K562 (cell line): Measurements from ENCODE around the gene NLRP10. TPM values are rescaled to one million over a fixed set of nuclear protein-coding genes. Genes with fewer than 3 reads are reported as not detected.

Experiments used
- EP300 ChIP-seq: IDR thresholded peaks from 2 replicates; pipeline ENCODE4 v1.6.1; 2012; ENCODE audit warnings: low read length, improper control_type of control experiment
- GTF2B ChIP-seq: IDR thresholded peaks from 2 replicates; pipeline ENCODE4 v1.6.1; 2011; ENCODE audit not compliant: insufficient read length; ENCODE audit errors: extremely low read depth
- IFI16 ChIP-seq: fragments of 250-450 bp; sonication (Bioruptor Pico); IDR thresholded peaks from 2 replicates; pipeline ENCODE4 v2.1.2; 2022; ENCODE audit warnings: mild to moderate bottlenecking, inconsistent platforms
- MAFF ChIP-seq: IDR thresholded peaks from 2 replicates; pipeline ENCODE4 v1.6.1; 2012; ENCODE audit warnings: low read length, improper control_type of control experiment
- MEF2D ChIP-seq: conservative IDR thresholded peaks from 2 replicates; pipeline ENCODE4 v1.6.1; 2016; ENCODE audit warnings: low read depth, missing genetic modification characterization, missing compliant biosample characterization
- PRDM10 ChIP-seq: fragments of 450-650 bp; IDR thresholded peaks from 2 replicates; pipeline ENCODE4 v1.6.1; 2018; ENCODE audit not compliant: partially characterized antibody
- PTTG1 ChIP-seq: fragments of 450-650 bp; IDR thresholded peaks from 2 replicates; pipeline ENCODE4 v1.6.1; 2016; ENCODE audit warnings: low read depth, mild to moderate bottlenecking, missing genetic modification characterization, missing compliant biosample characterization
- RAD21 ChIP-seq, 2 experiments: fragments of 250-450 bp in 1 of 2; fragments of 450-650 bp in 1 of 2; sonication (Bioruptor Pico) in 1 of 2; formaldehyde crosslinking in 1 of 2; IDR thresholded peaks in 1 of 2; conservative IDR thresholded peaks in 1 of 2; 2 replicates each; pipeline versions ENCODE4 v1.4.0 to v1.8.0; 2020 to 2022; ENCODE audit warnings: mild to moderate bottlenecking in 2 of 2, moderate library complexity in 1 of 2
- RREB1 ChIP-seq: fragments of 250-450 bp; sonication (Bioruptor Pico); IDR thresholded peaks from 2 replicates; pipeline ENCODE4 v1.4.0; 2020
- SAP30 ChIP-seq: fragments of 200-600 bp; sonication (generic); IDR thresholded peaks from 2 replicates; pipeline ENCODE4 v1.6.1; 2012; ENCODE audit warnings: borderline replicate concordance, low read depth, mild to moderate bottlenecking, moderate library complexity, low read length, control low read depth, inconsistent platforms; ENCODE audit not compliant: insufficient read depth, poor library complexity, severe bottlenecking
- SMAD3 ChIP-seq: fragments of 450-650 bp; formaldehyde crosslinking; conservative IDR thresholded peaks from 2 replicates; pipeline ENCODE4 v1.4.0; 2020; ENCODE audit warnings: mild to moderate bottlenecking
- SP1 ChIP-seq: sonication (generic); formaldehyde crosslinking; IDR thresholded peaks from 2 replicates; pipeline ENCODE4 v1.8.1; 2022; ENCODE audit warnings: mild to moderate bottlenecking, missing genetic modification reagents
- ZNF395 ChIP-seq: fragments of 200-800 bp; sonication (Bioruptor generic); IDR thresholded peaks from 2 replicates; pipeline ENCODE4 v1.6.1; 2017; ENCODE audit warnings: missing genetic modification characterization, missing compliant biosample characterization
- ZSCAN32 ChIP-seq: fragments of 450-650 bp; formaldehyde crosslinking; IDR thresholded peaks from 2 replicates; pipeline ENCODE4 v1.4.0; 2020; ENCODE audit warnings: mild to moderate bottlenecking, moderate library complexity
- polyA plus RNA-seq, 8 experiments: library from polyadenylated mRNA; depleted of rRNA in 4 of 8; stranded (reverse) in 5 of 8; unstranded in 3 of 8; fragments of >200 nt; fragmentation: Nextera tagmentation in 2 of 8; fragmentation: Illumina TruSeq in 1 of 8; extraction: Ambion mirVana in 2 of 8; extraction: Trizol in 1 of 8; gene quantifications; 2 replicates each; pipeline versions ENCODE4 v1.2.1 to v1.2.3, GENCODE V29; 2011 to 2014; ENCODE audit warnings: inconsistent platforms in 1 of 8, missing spikeins in 1 of 8
- total RNA-seq, 7 experiments: library from RNA; depleted of rRNA in 6 of 7; stranded (reverse); fragments of >200 nt in 6 of 7; fragmentation: Illumina TruSeq in 2 of 7; extraction: Trizol in 2 of 7; gene quantifications; 2 replicates each; pipeline versions ENCODE4 v1.2.1 to v1.2.3, GENCODE V29; 2011 to 2021; ENCODE audit warnings: low replicate concordance in 1 of 7

Gene NLRP10
- total and polyA plus RNA-seq, 9 of the 15 experiments (the other 6 are each of a cell fraction or from before 2014, with no cell fraction given): 0.04 to 0.14 (median 0.09) TPM; not detected in 6

GRCh38 chr11:7986768-7987559, 21.7 kb upstream of the NLRP10 start, which contains the start of gene EIF3F (continued):
- TF ChIP-seq ZSCAN32 (CRISPR knock-in tag) (no peak), MEF2D (0 out of 2 replicates have a peak, but pooled peaks have one; percentile 43), PRDM10 (peak; percentile 26), IFI16 (CRISPR knock-in tag) (0 out of 2 replicates have a peak, but pooled peaks have one; percentile 10), SMAD3 (CRISPR knock-in tag) (0 out of 2 replicates have a peak, but pooled peaks have one; percentile 29), ZNF395 (CRISPR knock-in tag) (peak; percentile 100), MAFF (0 out of 2 replicates have a peak, but pooled peaks have one; percentile 12), EP300 (peak; percentile 45; the same call in 1 of the 2 replicates), PTTG1 (tag) (no peak), SAP30 (peak; percentile 68), RAD21 (CRISPR knock-in tag; conservative IDR thresholded peaks at IDR 0.05 in 1 of 2, IDR thresholded peaks at IDR 0.05 in 1 of 2) (peak; percentile 77 to 85), SP1 (CRISPR knock-in tag) (peak; percentile 76), RREB1 (CRISPR knock-in tag) (peak; percentile 69; the same call in 1 of the 2 replicates), GTF2B (no peak)
